Keratinocyte (primary cell): ENCODE data around the gene TMEM186. TPM values are rescaled to one million over a fixed set of nuclear protein-coding genes. Genes with fewer than 3 reads are reported as not detected.

Source experiments
- DNase-seq: peaks from one replicate; pipeline ENCODE4 v3.0.0-alpha.2; 2011; ENCODE audit warnings: low read depth, missing footprints, low spot score
- FAIRE-seq: peaks from 2 replicates; lab custom pipeline; 2011; peaks lifted over from hg19 to GRCh38; lab: Jason Lieb, UNC
- H2AFZ ChIP-seq: 2 replicates; pipeline ENCODE4 v1.6.0; 2012; ENCODE audit warnings: low read length, control low read depth, inconsistent platforms; ENCODE audit not compliant: control insufficient read depth
- H3K27ac ChIP-seq: 2 replicates; pipeline ENCODE4 v1.5.1; 2011; ENCODE audit warnings: low read length; ENCODE audit not compliant: control insufficient read depth, insufficient read depth
- H3K27me3 ChIP-seq: 3 replicates; pipeline ENCODE4 v1.6.0; 2011; ENCODE audit warnings: low read length; ENCODE audit not compliant: control insufficient read depth, insufficient read depth; ENCODE audit errors: extremely low read depth
- H3K36me3 ChIP-seq, 2 experiments: 2 replicates in 1 of 2; 3 replicates in 1 of 2; pipeline ENCODE4 v1.5.1; 2011; ENCODE audit warnings: low read length in 2 of 2, mild to moderate bottlenecking in 1 of 2; ENCODE audit not compliant: control insufficient read depth in 2 of 2, insufficient read depth in 2 of 2; ENCODE audit errors: extremely low read depth in 1 of 2
- H3K4me1 ChIP-seq: 3 replicates; pipeline ENCODE4 v1.5.1; 2011; ENCODE audit warnings: low read length; ENCODE audit not compliant: control insufficient read depth, insufficient read depth; ENCODE audit errors: extremely low read depth
- H3K4me2 ChIP-seq: 3 replicates; pipeline ENCODE4 v1.6.0; 2011; ENCODE audit warnings: low read depth, low read length; ENCODE audit not compliant: control insufficient read depth, insufficient read depth; ENCODE audit errors: extremely low read depth
- H3K4me3 ChIP-seq, 3 experiments: fragments of 200-600 bp in 1 of 3; sonication (generic) in 1 of 3; 2 replicates in 2 of 3; 3 replicates in 1 of 3; pipeline ENCODE4 v1.5.1; 2011 to 2016; ENCODE audit warnings: low read length in 3 of 3, mild to moderate bottlenecking in 3 of 3, control low read depth in 2 of 3, inconsistent platforms in 1 of 3, low read depth in 1 of 3, mixed read lengths in 1 of 3, mixed run types in 1 of 3, moderate library complexity in 1 of 3; ENCODE audit not compliant: control insufficient read depth in 2 of 3, insufficient read depth in 2 of 3; ENCODE audit errors: extremely low read depth in 1 of 3
- H3K79me2 ChIP-seq: 2 replicates; pipeline ENCODE4 v1.6.0; 2012; ENCODE audit warnings: low read length; ENCODE audit not compliant: control insufficient read depth, insufficient read depth
- H3K9ac ChIP-seq: 3 replicates; pipeline ENCODE4 v1.6.0; 2011; ENCODE audit warnings: low read length; ENCODE audit not compliant: control insufficient read depth, insufficient read depth; ENCODE audit errors: extremely low read depth
- H3K9me1 ChIP-seq: 3 replicates; pipeline ENCODE4 v1.6.0; 2011; ENCODE audit warnings: low read length; ENCODE audit not compliant: control insufficient read depth, insufficient read depth; ENCODE audit errors: extremely low read depth
- H3K9me3 ChIP-seq: 2 replicates; pipeline ENCODE4 v1.5.1; 2012; ENCODE audit warnings: low read depth, low read length; ENCODE audit not compliant: control insufficient read depth
- H4K20me1 ChIP-seq: 3 replicates; pipeline ENCODE4 v1.6.0; 2011; ENCODE audit warnings: low read length; ENCODE audit not compliant: control insufficient read depth, insufficient read depth; ENCODE audit errors: extremely low read depth
- CTCF ChIP-seq, 3 experiments: IDR thresholded peaks in 1 of 3; conservative IDR thresholded peaks in 1 of 3; optimal IDR thresholded peaks in 1 of 3; 2 replicates in 2 of 3; 3 replicates in 1 of 3; pipeline versions ENCODE3 to v1.5.1; 2011; ENCODE audit warnings: low read length in 3 of 3, mild to moderate bottlenecking in 3 of 3, moderate library complexity in 2 of 3, control low read depth in 1 of 3, inconsistent platforms in 1 of 3; ENCODE audit not compliant: insufficient read depth in 2 of 3; ENCODE audit errors: extremely low read depth in 1 of 3
- EZH2 ChIP-seq: IDR thresholded peaks from one replicate; pipeline ENCODE4 v1.6.1; 2012; ENCODE audit warnings: inconsistent platforms, mild to moderate bottlenecking, low read length, moderate library complexity
- dilution Hi-C: fragments of 300-500 bp; cut with MboI; formaldehyde crosslinking; loops from one replicate; pipeline ENCODE4 v1.7.0; 2020; ENCODE audit warnings: low sequenced_read_pairs; ENCODE audit not compliant: extremely low pct_ligation_motif_present
- polyA plus RNA-seq, 5 experiments: library from polyadenylated mRNA; depleted of rRNA in 3 of 5; stranded (reverse) in 3 of 5; stranded (forward) in 1 of 5; unstranded in 1 of 5; fragments of >200 nt; gene quantifications; 1 replicate in 1 of 5; 2 replicates in 3 of 5; 3 replicates in 1 of 5; pipeline versions ENCODE4 v1.2.1 to v1.2.3, GENCODE V29; 2011 to 2012; ENCODE audit warnings: missing spikeins in 2 of 5, low read depth in 1 of 5, low replicate concordance in 1 of 5

The TMEM186 gene
- polyA plus RNA-seq, 1 donor (not counting 4 experiments of a cell fraction or from before 2014, with no cell fraction given) = 8.1 TPM

- Histone ChIP-seq H3K4me1 (no peaks in the 10 kb centered on the region), H3K79me2 (no peaks in the 10 kb centered on the region), H3K9me3 (no peaks in the 10 kb centered on the region), H3K9me1 (no peaks in the 10 kb centered on the region), H2AFZ (no peak overlapping the region), H4K20me1 (no peaks in the 10 kb centered on the region), H3K36me3 (peaks cover 0 to 1% of the 10 kb centered on the region in 2 experiments), H3K27me3 (no peaks in the 10 kb centered on the region), H3K4me3 (no peak overlapping the region), H3K9ac (no peak overlapping the region), H3K4me2 (no peak overlapping the region), H3K27ac (no peak overlapping the region)
- dilution Hi-C loops = no loop called here
- DNase-seq = no peak
- no peak for FAIRE-seq
- TF ChIP-seq CTCF (optimal IDR thresholded peaks at IDR 0.05 in 1 of 3, IDR thresholded peaks at IDR 0.05 in 1 of 3, conservative IDR thresholded peaks at IDR 0.05 in 1 of 3; ENCODE audit: extremely low read depth in 1 of 3, insufficient read depth in 2 of 3, low read length in 3 of 3) = no peak
- TF ChIP-seq EZH2 = no peak
These were observed 12.0 kb downstream of the TMEM186 start for GRCh38 chr16:8785408-8785807.

GRCh38 chr16:8782673-8783072 is 14.8 kb downstream of the TMEM186 start:
- Histone ChIP-seq H3K79me2 (no peaks in the 10 kb centered on the region), H3K9me1 (no peaks in the 10 kb centered on the region), H3K4me2 (no peak overlapping the region), H3K36me3 (peaks cover 0 to 5% of the 10 kb centered on the region in 2 experiments), H3K9me3 (no peaks in the 10 kb centered on the region), H3K4me3 (no peak overlapping the region), H4K20me1 (no peaks in the 10 kb centered on the region), H3K9ac (no peak overlapping the region), H3K27ac (no peak overlapping the region), H3K27me3 (no peaks in the 10 kb centered on the region), H2AFZ (no peak overlapping the region), H3K4me1 (no peaks in the 10 kb centered on the region)
- FAIRE-seq = no peak
- dilution Hi-C loops = no loop called here
- TF ChIP-seq EZH2 (no peak), CTCF (optimal IDR thresholded peaks at IDR 0.05 in 1 of 3, IDR thresholded peaks at IDR 0.05 in 1 of 3, conservative IDR thresholded peaks at IDR 0.05 in 1 of 3; ENCODE audit: extremely low read depth in 1 of 3, insufficient read depth in 2 of 3, low read length in 3 of 3) (no peak)
- no peak for DNase-seq
